NCI-H82 treated with DMSO at 0.1 percent for 48 hours (cell line): Measurements from ENCODE around the gene GPD1L.
A peak's percentile ranks its signal among the peaks of the same experiment; 100 is the strongest.
"Not testable (repeated sequence)": the region's sequence is repeated elsewhere in the genome, so short reads cannot be mapped to it uniquely, and the experiment has no call there.

Experiments used
- DNase-seq: peaks from one replicate; lab custom pipeline; 2025; ENCODE audit not compliant: unreplicated experiment; lab: John Stamatoyannopoulos, UW

Gene GPD1L

DNA sequence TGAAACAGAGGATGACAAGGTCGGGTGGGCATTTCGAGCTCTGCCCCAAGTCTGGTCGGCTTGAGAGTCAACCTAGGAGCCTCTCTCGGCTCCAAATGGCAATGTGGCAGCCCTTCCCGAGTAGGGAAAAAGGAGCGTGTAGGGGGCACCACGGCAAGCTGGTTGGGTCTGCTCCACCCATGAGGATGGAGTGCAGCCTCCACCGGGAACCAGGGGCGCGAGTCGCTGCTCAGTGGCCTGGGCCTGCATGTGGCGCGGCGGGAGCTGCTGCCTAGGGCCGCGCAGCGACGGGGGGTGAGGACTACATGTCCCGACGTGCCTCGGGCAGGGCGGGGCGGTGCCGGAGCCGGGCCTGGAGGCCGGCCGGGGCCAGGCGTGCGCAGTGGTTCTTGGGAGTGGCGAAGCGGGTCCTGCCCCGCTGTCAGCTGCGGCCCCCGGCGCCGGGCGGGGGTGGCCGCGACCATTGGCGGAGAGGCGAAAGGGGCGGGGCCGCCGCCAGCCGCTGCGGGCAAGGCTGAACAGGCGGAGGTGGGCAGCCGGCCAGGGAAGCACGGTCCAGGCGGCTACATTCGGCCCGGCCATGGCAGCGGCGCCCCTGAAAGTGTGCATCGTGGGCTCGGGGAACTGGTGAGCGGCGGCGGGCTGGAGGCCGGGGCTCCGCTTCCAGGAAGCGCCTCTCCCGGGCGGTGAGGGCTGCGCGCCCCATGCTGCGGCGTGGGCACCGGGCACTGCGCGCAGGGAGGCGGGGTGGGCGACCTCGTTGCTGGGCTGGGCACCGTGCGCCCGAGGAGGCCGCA, at the start of gene GPD1L:
GPD1L (plus strand) TSS at position 489 of the 797 bp plus-strand sequence; CDS start at position 581, 92 bp downstream.
- peak; percentile 60 for DNase-seq

DNA sequence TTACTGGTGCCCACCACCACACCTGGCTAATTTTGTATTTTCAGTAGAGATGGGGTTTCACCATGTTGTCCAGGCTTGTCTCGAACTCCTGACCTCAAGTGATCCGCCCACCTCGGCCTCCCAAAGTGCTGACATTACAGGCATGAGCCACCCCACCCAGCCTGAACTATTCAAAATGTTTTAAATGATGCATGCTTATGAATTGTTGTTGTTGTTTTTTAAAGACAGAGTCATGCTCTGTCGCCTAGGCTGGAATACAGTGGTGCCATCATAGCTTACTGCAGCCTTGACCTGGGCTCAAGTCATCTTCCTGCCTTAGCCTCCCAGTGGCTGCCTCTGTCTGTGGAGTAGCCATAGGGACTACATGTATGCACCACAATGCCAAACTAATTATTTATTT, 48.0 kb upstream of the GPD1L start:
- DNase-seq, result not testable (repeated sequence)

DNA sequence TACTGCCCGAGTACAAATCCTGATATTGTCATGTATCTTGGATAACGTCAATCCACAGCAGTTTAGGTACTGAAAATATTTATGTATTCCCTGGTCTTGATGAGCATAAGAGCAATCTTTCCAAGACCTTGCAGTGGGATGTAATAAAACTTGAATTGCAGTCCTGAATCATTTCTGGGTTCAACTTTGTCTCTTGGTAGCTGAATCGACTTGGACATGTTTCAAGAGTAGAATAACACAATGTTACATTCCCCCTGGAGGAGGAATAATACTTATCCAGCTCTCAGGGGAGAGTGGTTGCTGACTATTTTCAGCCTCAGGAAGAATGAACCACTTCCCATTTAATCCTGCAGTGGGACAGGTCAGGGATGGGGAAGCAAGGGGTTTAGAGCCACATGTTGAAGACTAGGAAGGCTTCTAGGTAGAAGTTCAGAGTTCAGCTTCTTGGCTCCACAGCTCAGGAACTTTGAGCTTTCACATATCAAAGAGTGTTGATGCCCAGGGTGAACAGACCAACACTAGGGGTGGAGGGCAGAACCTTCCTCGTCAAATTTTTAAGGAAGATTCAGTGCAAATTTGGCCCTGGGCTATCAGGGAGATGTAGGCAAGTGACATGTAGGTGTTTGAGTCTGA, 43.4 kb upstream of the GPD1L start:
- no peak for DNase-seq

DNA sequence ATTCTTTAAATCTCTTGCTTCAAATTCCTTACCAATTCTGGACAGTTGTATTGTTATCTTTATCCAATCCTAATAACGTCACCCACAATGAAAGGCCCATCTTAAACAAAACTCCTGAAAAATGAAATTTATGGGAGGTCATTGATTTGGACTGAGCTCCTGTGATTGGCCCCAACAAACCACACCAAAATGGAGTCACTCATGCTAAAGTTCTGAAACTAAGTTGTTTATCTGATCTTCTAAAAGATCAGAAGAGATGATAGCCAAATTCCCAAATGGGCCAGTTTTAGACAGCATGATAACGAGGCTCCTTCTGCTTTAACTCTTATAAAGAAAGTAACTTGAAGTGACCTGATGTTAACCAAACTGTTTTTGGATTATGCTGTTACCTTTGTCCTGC, 39.7 kb upstream of the GPD1L start:
- DNase-seq, result no peak

DNA sequence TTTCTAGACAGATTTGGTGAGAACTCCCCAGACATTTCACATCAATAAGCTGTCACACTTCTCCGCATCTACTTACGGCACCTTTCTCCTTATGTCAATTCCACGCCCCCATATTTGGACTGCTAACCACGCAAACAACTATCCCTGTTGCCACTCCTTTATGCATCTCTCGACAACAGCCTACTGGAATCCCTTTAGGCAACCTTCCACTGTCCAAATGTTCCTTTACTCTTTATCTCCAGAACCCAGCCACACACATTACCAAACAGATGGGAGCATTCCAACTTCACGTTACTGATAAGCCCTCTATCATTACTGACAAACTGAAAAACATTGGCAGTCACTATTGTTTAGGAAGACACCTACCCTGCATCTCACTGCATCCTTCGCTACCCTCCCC, 32.2 kb upstream of the GPD1L start:
- DNase-seq, result not testable (repeated sequence)

DNA sequence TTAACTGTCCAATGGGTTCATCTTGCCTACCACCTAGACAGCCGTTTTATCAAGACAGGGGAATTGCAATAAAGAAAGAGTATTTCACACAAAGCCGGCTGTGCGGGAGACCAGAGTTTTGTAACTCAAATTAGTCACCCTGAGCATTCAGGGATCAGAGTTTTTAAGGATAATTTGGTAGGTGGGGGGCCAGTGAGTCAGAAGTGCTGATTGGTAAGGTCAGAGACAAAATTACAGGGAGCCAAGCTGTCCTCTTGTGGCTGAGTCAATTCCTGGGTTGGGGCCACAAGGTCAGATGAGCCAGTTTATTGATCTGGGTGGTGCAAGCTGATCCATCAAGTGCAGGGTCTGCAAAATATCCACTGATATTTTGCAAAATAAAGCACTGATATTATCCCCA, 29.9 kb upstream of the GPD1L start:
- no peak for DNase-seq

DNA sequence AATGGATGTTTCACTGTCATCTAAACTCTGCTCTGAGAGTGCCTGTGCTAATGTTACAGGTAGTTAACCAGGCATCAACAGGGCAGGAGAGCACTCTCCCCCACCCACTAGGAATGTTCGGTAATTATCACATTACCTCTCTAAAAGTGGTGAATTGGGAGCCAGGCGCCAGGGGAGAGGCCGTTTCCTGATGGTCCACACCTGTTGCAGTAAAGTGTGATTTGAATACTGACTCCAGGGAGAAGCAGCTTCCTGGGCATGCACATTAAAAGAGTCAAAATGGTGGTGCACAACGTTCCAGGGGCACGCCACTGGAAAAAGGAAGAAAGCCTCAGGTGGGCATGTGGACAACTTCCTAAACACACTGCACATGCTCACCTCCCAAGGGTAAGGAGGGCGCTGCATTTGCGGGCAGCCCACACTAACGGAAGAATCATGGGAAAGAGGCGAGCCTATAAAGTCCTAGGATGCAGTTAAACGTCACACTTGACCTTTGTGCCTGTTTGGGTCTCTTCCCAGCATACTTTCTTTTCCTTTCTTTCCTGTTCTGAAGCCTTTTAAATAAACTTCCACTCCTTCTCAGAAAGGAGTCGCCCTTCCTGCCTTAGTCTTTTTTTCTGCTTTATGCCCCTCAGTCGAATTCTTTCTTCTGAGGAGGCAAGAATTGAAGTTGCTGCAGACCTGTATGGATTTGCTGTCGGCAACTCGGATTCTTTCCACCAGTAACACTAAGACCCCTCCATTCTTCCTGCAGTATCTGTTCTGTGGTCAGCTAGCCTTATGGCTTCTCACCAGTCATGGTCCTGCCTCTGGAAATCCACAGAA, 28.9 kb upstream of the GPD1L start:
- DNase-seq, result no peak

DNA sequence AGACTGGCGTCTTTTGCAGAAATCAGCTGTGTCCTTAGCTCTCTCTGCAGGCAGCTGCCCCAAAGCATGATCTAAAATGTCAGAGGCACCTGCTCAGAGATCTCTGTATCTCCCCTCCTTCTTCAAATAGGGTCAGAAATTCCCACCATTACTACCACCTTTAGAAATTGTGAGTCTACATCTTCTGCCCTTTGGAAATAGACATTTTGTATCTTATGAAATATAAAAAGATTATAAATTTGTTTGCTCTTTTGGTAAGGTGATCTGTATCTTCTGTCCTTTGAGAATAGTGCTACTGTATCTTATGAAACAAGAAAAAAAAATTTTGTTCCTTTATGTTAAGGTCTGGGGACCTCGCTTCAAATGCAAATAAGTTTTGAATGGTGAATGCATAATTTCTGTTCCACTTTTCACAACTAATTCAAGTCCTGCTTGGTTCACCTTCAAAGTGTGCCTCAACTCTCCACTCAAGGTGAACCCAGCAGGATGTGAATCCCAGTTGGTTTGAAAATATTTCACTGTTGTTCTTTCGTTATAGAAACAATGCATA, 28.3 kb upstream of the GPD1L start:
- no peak for DNase-seq

DNA sequence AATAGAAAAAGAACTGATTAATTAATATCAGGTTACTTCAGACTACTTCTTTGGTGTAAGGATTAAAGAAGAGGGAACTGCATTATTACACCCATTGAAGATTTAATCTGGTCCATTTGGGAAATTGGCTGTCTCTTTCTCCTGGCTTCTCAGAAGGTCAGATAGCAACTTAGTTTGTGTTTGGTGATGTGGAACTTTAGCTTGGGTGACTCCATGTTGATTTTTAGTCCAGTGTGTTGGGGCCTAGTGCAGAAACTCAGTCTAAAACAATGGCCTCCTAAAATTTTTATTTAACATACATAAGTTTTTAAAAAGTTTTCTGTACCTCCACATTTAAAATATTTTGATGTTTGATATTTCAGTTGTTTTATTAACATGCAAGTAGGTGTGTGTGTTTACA, 27.6 kb upstream of the GPD1L start:
- DNase-seq, result no peak

DNA sequence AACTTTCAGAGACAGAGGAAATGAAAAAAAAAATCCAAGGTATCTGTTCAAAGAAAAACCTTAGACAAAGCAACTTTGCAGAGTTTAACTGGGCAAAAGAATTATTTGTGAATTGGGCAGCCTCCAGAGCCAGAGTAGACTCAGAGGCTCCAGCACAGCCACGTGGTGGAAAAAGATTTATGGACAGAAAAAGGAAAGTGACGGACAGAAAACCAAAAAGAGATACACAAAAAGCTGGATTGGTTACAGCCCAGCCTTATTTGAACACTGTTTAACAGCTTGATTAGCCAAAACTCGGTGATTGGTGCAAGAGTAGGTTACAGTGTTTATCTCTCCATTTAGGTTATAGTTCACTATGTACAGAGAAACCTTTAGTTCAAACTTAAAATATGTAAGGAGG, 23.7 kb upstream of the GPD1L start:
- no peak for DNase-seq

DNA sequence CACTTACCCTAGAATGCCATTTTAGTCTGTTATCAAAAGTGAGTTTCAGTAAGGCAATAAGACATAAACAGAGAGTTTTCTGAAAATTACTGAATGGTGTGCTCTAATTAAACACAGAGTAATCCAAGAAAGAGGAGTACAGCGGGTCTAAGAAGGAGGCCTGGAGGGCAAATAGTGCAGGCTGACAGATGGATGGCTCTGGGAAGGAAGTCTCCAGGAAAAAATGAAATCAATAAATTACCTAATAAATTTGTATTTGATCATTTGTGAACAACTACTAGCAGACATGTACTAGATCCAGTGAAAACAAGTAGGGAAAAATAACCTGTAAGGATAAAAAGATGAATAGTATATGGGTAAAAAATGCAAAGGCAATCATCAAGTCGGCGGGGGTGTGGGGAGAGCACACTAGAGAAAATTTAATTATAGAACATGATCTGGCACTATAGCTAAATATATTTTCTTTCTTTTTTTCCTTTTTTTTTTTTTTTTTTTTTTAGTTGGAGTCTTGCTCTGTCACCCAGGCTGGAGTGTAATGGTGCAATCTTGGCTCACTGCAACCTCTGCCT, 22.6 kb upstream of the GPD1L start:
- DNase-seq, result no peak

DNA sequence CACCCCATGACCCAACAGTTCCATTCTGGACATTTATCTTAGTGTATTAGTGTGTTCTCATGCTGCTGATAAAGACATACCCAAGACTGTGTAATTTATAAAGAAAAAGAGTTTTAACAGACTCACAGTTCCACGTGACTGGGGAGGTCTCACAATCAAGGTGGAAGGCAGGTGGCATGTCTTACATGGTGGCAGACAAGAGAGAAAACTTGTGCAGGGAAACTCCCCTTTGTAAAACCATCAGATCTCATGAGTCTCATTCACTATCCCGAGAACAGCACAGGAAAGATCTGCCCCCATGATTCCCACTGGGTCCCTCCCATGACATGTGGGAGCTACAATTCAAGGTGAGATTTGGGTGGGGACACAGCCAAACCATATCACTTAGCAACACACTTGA, 21.6 kb upstream of the GPD1L start:
- no peak for DNase-seq

DNA sequence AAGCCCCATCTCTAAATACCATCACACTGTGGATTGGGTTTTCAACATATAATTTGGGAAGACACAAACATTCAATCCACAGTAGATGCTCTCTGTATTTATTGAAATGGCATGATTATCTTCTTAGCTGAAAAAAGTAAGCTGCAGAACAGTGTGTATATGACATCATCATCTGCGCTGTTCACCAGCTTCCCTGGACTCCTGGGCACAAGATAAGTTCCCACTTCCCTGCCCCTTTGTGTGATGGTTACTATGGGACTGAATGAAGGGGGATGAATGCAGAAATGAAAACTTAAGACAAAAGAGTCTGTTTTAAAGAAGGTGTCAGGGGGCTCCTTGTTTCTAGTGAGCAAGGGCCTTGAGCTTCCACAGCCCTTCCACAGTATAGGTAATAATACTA, 20.0 kb upstream of the GPD1L start:
- DNase-seq, result no peak

DNA sequence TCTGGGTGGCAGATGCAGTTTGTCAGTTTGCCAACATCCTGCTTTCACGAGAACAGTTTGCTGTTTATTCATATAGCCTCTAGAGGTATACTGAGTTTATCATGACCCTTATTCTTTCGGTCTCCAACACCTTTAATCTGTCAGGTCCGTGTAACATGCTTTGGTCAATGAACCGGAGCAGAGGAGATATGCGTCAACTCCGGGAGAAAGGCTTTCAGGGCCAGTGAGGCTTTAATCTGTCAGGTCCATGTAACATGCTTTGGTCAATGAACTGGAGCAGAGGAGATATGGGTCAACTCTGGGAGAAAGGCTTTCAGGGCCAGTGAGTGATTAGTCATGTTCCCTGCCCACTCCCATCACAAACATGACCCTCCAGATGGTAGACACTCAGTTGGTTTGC, 16.9 kb upstream of the GPD1L start:
- DNase-seq, result no peak

DNA sequence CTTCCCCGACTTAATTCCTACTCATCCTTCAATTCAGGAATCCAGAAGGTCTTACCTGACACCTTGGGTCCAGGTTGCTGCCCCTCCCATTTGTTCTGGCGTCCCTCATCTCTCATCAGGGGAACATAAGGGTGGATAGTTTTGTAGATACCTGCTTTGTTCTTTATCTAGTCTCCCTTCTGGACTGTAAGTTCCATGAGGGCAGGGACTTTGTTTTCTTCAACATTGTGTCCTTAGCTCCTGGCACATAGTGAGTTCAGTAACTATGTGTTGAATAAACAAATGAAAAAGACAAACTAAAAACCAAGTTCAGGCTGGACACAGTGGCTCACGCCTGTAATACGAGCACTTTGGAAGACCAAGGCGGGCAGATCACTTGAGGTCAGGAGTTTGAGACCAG, 13.2 kb upstream of the GPD1L start:
- DNase-seq, result no peak

DNA sequence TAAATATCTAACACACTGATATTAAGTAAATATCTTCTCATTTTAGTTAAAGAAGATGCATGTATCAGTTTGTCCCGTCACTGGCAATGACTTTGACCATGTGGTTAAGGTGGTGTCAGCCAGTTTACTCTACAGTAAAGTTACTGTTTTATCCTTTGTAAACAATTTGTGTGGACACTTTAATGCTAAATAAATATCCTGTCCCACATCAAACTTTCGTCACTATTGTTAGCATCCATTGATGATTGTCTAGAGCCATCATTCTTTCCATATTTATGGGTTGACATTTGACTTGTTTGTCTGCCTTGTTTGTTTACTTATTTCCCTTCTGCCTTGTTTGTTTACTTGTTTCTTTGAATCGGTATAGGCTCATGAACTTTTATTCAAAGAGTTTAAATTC, 11.0 kb upstream of the GPD1L start:
- no peak for DNase-seq

DNA sequence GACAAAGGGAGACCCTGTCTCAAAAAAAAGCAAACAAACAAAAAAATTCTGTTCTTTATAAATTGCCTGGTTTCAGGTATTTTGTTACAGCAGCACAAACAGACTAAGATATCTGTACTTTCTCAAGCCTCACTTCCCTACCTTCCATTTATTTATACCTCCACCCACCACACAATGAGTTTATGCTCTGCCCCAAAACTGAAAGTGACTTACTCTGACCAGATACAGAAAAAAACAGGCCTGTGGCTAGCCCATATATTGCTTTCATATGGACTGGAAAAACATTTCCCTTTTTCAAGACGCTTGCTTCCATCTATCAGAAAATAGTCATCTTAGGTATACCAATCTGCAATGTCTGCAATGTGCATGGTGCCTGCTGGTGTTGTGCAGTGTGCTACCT, 8.7 kb upstream of the GPD1L start:
- DNase-seq, result no peak

DNA sequence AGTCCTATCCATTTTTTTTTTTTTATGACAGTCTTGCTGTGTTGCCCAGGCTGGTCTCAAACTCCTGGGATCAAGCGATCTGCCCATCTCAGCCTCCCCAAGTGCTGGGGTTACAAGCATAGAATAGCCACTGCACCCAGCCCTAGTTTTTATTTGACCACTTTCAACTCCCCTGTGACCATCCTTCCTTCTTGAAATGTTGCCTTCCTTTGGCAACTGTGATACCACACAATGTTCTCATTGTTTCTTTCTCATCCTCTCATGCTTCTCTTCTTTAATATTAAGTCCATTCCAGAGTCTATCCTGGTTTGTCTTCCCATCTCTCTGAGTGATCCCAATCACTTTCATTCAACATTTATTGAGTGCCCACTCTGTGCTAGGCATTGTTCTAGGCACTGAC, 7.9 kb upstream of the GPD1L start:
- no peak for DNase-seq

DNA sequence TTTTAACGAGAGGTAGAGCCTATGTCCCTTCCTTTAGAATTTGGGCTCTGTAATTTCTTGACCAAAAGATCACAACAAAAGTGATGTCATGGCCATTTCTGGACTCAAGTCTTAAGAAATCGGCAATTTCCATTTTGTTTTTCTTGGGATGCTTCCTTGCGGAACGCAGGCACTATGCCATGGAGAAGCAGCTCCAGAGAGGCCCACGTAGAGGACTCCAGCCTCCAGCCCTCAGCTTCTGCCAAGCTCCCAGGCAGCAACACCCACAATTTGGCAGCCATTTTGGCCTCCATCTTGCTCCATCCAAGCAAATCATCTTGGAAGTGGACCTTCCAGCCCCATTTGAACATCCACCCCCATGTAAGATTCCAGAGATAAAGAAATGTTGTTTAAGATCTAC, 6.0 kb upstream of the GPD1L start:
- no peak for DNase-seq

DNA sequence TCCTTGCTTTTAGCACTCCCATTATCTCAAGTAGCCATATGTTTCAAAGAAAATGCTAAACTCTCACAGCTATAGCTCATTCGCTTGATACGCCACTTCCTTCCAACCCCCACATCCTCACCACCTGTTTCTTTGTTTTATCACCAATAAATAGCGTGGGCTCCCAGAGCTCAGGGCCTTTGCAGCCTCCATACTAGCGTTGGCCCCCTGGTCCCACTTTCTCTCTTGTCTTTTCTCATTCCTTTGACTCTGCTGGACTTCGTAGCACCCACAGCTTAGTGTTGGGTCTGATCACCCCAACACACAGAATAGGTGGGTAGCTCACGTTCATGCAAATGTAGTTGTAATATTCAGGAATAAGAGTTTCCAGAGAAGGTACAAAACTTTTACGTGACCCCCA, 4.1 kb upstream of the GPD1L start:
- no peak for DNase-seq

DNA sequence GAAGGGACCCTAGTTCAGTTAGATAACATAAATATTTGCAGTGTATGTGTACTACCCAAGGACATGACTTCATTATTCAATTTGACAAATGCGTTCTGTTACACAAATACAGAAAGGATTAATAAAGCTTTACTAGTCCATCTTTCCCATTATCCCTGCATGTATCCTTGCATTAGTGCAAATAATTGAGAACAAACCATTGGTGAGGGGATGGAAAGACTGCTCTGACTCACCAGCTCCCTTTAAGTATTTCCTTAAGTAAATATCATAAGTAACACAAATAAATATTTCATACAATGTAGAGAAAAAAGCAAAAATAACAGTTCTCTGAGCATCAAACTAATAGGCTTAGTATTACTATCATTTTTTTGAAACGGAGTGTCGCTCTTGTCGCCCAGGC, 1.9 kb upstream of the GPD1L start:
- DNase-seq, result no peak
